Breast epithelium (tissue), 3 donors: ENCODE results near the gene RAP1B.

ENCODE experiments used
- CTCF ChIP-seq, 3 donors: fragments of 450-650 bp; IDR thresholded peaks; one replicate each; pipeline ENCODE4 v1.5.1; 2016 to 2017; ENCODE audit warnings: antibody characterized with exemption in 3 of 3, mild to moderate bottlenecking in 3 of 3, moderate library complexity in 3 of 3
- POLR2A ChIP-seq: fragments of 450-650 bp; IDR thresholded peaks from one replicate; pipeline ENCODE4 v1.6.1; 2016; ENCODE audit warnings: antibody characterized with exemption, mild to moderate bottlenecking, moderate library complexity
- POLR2AphosphoS5 ChIP-seq, 3 donors: sonication (generic); formaldehyde crosslinking; IDR thresholded peaks; one replicate each; pipeline ENCODE4 v1.6.1; 2017; ENCODE audit warnings: antibody characterized with exemption in 3 of 3

- TF ChIP-seq CTCF (IDR thresholded peaks at IDR 0.05) (no peak), POLR2A (peak; percentile 48), POLR2AphosphoS5 (IDR thresholded peaks at IDR 0.05) (peak; percentile 93 to 98 (median 94))
These were observed at the start of gene RAP1B for GRCh38 chr12:68610370-68611093.
